Uterus (tissue), 2 donors: ENCODE measurements around the gene SERP1.
"Not testable (repeated sequence)": the region's sequence is repeated elsewhere in the genome, so short reads cannot be mapped to it uniquely, and the experiment has no call there.

Source experiments
- POLR2A ChIP-seq, 2 donors: fragments of 450-650 bp; IDR thresholded peaks; one replicate each; pipeline ENCODE4 v1.6.1; 2016; ENCODE audit warnings: antibody characterized with exemption in 2 of 2, mild to moderate bottlenecking in 1 of 2, moderate library complexity in 1 of 2
- TF ChIP-seq, protein P1 (sequence below), 4 experiments: fragments of 200-600 bp in 2 of 4; fragments of 450-650 bp in 2 of 4; sonication (generic) in 2 of 4; IDR thresholded peaks; one replicate each; pipeline ENCODE4 v1.5.1; 2016 to 2019; ENCODE audit warnings: antibody characterized with exemption in 4 of 4, mild to moderate bottlenecking in 2 of 4, moderate library complexity in 1 of 4

DNA sequence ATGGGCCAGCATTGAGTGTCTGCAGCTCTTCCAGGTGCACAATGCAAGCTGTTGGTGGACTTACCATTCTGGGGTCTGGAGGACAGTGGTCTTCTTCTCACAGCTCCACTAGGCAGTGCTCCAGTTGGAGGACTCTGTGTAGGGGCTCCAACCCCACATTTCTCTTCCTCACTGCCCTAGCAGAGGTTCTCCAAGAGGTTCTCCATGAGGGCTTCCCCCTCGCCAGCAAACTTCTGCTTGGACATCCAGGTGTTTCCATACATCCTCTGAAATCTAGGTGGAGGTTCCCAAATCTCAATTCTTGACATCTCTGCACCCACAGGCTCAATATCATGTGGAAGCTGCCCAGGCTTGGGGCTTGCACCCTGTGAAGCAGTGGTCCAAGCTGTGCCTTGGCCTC, 45.3 kb downstream of the SERP1 start:
- not testable (repeated sequence) for TF ChIP-seq POLR2A (IDR thresholded peaks at IDR 0.05)
- TF ChIP-seq, protein P1, sequence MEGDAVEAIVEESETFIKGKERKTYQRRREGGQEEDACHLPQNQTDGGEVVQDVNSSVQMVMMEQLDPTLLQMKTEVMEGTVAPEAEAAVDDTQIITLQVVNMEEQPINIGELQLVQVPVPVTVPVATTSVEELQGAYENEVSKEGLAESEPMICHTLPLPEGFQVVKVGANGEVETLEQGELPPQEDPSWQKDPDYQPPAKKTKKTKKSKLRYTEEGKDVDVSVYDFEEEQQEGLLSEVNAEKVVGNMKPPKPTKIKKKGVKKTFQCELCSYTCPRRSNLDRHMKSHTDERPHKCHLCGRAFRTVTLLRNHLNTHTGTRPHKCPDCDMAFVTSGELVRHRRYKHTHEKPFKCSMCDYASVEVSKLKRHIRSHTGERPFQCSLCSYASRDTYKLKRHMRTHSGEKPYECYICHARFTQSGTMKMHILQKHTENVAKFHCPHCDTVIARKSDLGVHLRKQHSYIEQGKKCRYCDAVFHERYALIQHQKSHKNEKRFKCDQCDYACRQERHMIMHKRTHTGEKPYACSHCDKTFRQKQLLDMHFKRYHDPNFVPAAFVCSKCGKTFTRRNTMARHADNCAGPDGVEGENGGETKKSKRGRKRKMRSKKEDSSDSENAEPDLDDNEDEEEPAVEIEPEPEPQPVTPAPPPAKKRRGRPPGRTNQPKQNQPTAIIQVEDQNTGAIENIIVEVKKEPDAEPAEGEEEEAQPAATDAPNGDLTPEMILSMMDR (IDR thresholded peaks at IDR 0.05): not testable (repeated sequence)
